Gastrocnemius medialis (tissue), 4 donors: ENCODE measurements around the gene FIGLA. TPM values are rescaled to one million over a fixed set of nuclear protein-coding genes. Genes with fewer than 3 reads are reported as not detected.

ENCODE experiments used
- ATAC-seq, 2 donors: fragments of 150-250 bp; one replicate each; pipeline ENCODE4 v1.9.1; 2016
- DNase-seq, 2 donors: peaks; one replicate each; pipeline ENCODE4 v3.0.0-alpha.2; 2019
- H3K27ac ChIP-seq, 4 donors: fragments of 200-600 bp; sonication (generic); 1 replicate in 1 of 4; 2 replicates in 3 of 4; pipeline ENCODE4 v1.5.1; 2016 to 2018; ENCODE audit warnings: mild to moderate bottlenecking in 2 of 4, moderate library complexity in 1 of 4
- H3K27me3 ChIP-seq, 3 donors: fragments of 200-600 bp; sonication (generic) in 2 of 3; 1 replicate in 1 of 3; 2 replicates in 2 of 3; pipeline versions ENCODE4 v1.5.1 to v1.6.0; 2016 to 2019; ENCODE audit warnings: mild to moderate bottlenecking in 1 of 3, moderate library complexity in 1 of 3
- H3K36me3 ChIP-seq, 2 donors: fragments of 200-600 bp; sonication (generic) in 1 of 2; one replicate each; pipeline ENCODE4 v1.5.1; 2017 to 2018
- H3K4me1 ChIP-seq, 2 donors: fragments of 200-600 bp; sonication (generic) in 1 of 2; one replicate each; pipeline ENCODE4 v1.5.1; 2016 to 2017; ENCODE audit warnings: mild to moderate bottlenecking in 2 of 2
- H3K4me3 ChIP-seq, 4 donors: fragments of 200-600 bp; sonication (generic) in 3 of 4; 1 replicate in 1 of 4; 2 replicates in 3 of 4; pipeline ENCODE4 v1.5.1; 2016 to 2019; ENCODE audit warnings: mild to moderate bottlenecking in 2 of 4
- H3K9me3 ChIP-seq, 3 donors: fragments of 200-600 bp; sonication (generic) in 2 of 3; 1 replicate in 1 of 3; 2 replicates in 2 of 3; pipeline ENCODE4 v1.5.1; 2016 to 2019
- POLR2A ChIP-seq, 2 donors: fragments of 450-650 bp; IDR thresholded peaks; one replicate each; pipeline ENCODE4 v1.6.1; 2017; ENCODE audit warnings: antibody characterized with exemption in 2 of 2, mild to moderate bottlenecking in 2 of 2, moderate library complexity in 2 of 2
- in situ Hi-C, 4 donors: fragments of 200-750 bp; cut with MboI; loops; one replicate each; pipeline versions ENCODE4 v1.15.0 to v1.8.0; 2017; ENCODE audit warnings: low sequenced_read_pairs in 4 of 4
- intact Hi-C: fragments of 100-400 bp; cut with DNase I; formaldehyde crosslinking; loops from one replicate; pipeline ENCODE4 v1.15.1; 2023; ENCODE audit warnings: low total_unique reads
- total RNA-seq, 4 donors: library from RNA; depleted of rRNA; stranded (reverse); fragments of >200 nt; gene quantifications; one replicate each; pipeline versions ENCODE4 v1.1.0 to v1.2.3, GENCODE V29; 2016
- TF ChIP-seq, protein P1 (sequence below), 5 experiments: fragments of 450-650 bp in 3 of 5; fragments of 200-600 bp in 2 of 5; sonication (generic) in 2 of 5; IDR thresholded peaks in 4 of 5; conservative IDR thresholded peaks in 1 of 5; 1 replicate in 4 of 5; 2 replicates in 1 of 5; pipeline ENCODE4 v1.5.1; 2016 to 2019; ENCODE audit warnings: antibody characterized with exemption in 5 of 5, mild to moderate bottlenecking in 3 of 5, moderate library complexity in 3 of 5

FIGLA gene
- total RNA-seq, 4 donors from 2014 or later = not detected

DNA sequence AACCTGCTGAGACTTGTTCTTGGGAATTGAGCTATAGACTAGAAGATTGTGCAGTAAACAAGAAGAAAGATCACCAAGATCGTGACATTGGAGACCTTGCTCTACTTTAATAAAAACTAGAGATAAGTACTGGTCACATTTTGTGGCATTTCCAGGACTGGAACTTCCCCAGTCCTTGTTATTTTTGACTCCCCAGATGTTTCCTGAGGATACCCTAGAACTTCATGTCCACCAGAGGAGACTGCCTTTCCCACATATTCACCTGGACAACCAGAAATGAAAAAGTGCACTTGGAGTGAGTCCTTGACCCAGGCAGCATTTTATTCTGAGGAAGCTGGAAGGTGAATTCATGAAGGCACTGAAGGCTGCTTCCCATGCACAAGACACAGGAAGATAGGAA is 39.5 kb upstream of the FIGLA start:
- no peak for TF ChIP-seq POLR2A (IDR thresholded peaks at IDR 0.05)
- TF ChIP-seq, protein P1, sequence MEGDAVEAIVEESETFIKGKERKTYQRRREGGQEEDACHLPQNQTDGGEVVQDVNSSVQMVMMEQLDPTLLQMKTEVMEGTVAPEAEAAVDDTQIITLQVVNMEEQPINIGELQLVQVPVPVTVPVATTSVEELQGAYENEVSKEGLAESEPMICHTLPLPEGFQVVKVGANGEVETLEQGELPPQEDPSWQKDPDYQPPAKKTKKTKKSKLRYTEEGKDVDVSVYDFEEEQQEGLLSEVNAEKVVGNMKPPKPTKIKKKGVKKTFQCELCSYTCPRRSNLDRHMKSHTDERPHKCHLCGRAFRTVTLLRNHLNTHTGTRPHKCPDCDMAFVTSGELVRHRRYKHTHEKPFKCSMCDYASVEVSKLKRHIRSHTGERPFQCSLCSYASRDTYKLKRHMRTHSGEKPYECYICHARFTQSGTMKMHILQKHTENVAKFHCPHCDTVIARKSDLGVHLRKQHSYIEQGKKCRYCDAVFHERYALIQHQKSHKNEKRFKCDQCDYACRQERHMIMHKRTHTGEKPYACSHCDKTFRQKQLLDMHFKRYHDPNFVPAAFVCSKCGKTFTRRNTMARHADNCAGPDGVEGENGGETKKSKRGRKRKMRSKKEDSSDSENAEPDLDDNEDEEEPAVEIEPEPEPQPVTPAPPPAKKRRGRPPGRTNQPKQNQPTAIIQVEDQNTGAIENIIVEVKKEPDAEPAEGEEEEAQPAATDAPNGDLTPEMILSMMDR (IDR thresholded peaks at IDR 0.05 in 4 of 5, conservative IDR thresholded peaks at IDR 0.05 in 1 of 5) = no peak
- ATAC-seq (no peak), DNase-seq (no peak)
- in situ Hi-C loops = no loop called here
- H3K4me1 ChIP-seq = no peaks in the 10 kb centered on the region
- no peaks in the 10 kb centered on the region for H3K9me3 ChIP-seq
- no peaks in the 10 kb centered on the region for H3K36me3 ChIP-seq
- no peak overlapping the region for H3K27ac ChIP-seq
- intact Hi-C loops = no loop called here
- peaks cover 0 to 2% (median 0%) of the 10 kb centered on the region in 3 donors for H3K27me3 ChIP-seq
- no peak overlapping the region for H3K4me3 ChIP-seq

DNA sequence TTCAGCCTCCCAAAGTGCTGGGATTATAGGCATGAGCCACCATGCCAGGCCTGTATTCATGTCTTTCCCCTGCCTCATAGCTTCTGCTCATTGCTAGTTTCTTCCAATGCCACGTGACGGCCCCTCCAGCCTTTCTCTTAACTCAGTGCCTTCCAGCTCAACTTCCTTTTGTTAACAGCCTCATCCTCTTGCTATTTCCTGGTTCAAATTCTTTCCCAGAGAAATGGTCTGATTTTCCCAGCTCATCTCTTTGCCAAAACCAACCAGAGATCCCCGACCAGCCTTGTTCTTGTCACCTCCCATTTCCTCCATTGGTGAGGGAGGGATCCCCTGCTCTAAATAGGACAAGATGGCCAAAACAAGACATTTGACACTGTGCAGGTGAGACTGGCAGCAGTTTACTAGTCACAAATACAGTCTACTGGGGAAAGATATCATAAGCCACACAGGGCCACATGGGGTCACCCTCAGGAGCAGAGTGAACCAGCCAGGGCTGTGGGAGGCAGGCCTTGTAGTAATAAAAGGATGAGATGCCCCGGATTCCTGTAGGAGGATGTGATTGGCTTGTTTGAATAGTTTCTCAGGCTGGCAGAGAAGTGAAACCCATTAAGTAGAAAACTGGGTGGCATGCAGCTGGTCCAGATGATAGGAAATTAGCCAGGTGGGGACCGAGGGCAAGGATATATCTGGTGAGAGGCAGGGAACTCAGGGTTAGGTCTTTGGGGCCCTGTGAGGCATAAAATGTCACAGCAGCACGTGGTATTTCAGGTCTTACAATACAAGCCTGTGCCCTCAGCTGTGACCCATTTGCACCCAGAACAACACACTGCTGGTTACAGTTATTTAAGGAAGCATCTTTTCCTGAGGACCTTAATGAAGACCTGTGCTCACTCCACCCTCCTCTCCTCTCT is 38.7 kb upstream of the FIGLA start:
- Histone ChIP-seq H3K4me1 (no peaks in the 10 kb centered on the region), H3K27me3 (no peaks in the 10 kb centered on the region), H3K4me3 (no peak overlapping the region), H3K27ac (no peak overlapping the region), H3K36me3 (no peaks in the 10 kb centered on the region), H3K9me3 (no peaks in the 10 kb centered on the region)
- no peak for DNase-seq
- in situ Hi-C loops (no loop called here), intact Hi-C loops (no loop called here)
- ATAC-seq = no peak
- no peak for TF ChIP-seq POLR2A (IDR thresholded peaks at IDR 0.05)
- TF ChIP-seq, protein P1 (IDR thresholded peaks at IDR 0.05 in 4 of 5, conservative IDR thresholded peaks at IDR 0.05 in 1 of 5) = no peak

DNA sequence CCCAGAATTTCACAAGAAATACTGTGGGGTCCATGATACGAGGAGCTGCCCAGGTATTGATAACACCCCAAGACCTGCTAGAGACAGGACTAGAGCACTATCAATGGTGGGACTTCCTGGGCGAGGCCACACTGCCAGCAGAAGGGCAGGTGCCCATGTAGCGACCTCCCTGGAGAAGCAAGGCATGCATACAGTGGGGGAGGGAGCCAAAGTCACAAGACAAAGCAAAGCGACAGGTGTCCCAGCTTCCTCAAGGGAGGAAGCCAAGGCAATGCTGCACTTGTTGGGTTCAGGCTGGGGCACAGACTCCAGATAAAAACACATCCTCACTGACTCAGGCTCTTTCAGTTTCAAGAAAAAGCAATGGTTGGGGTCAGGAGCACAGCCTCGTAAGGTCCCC is 37.7 kb upstream of the FIGLA start:
- H3K9me3 ChIP-seq = no peaks in the 10 kb centered on the region
- H3K4me1 ChIP-seq = no peaks in the 10 kb centered on the region

DNA sequence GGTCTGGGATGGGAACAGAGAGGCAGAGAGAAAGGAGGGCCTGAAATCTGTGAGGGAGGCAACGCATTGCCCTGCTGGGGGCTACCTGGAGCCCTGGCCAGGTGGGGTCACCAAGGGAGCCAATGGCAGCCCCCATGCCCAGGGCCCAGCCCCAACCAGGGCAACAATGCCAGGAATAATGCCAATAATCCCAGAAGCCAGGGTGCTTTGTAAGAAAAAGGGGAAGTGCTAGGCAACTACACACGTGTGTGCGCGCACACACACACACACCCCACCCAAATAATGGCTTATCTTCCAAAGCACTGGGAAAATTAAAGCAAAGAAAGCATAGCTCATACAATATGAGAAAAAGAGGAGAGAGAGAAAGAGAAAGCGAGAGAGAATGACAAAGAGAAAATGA is 36.9 kb upstream of the FIGLA start:
- ATAC-seq = no peak
- Histone ChIP-seq H3K4me3 (no peak overlapping the region), H3K4me1 (no peaks in the 10 kb centered on the region), H3K36me3 (no peaks in the 10 kb centered on the region), H3K27ac (no peak overlapping the region), H3K27me3 (no peaks in the 10 kb centered on the region), H3K9me3 (no peaks in the 10 kb centered on the region)
- in situ Hi-C loops (no loop called here), intact Hi-C loops (no loop called here)
- no peak for TF ChIP-seq POLR2A (IDR thresholded peaks at IDR 0.05)
- TF ChIP-seq, protein P1 (IDR thresholded peaks at IDR 0.05 in 4 of 5, conservative IDR thresholded peaks at IDR 0.05 in 1 of 5) = no peak
- no peak for DNase-seq

More for the DNA sequence above, 37.7 kb upstream of the FIGLA start:
- no peak for TF ChIP-seq POLR2A (IDR thresholded peaks at IDR 0.05)
- TF ChIP-seq, protein P1 (IDR thresholded peaks at IDR 0.05 in 4 of 5, conservative IDR thresholded peaks at IDR 0.05 in 1 of 5) = no peak
- intact Hi-C loops = no loop called here
- ATAC-seq (no peak), DNase-seq (no peak)
- no peaks in the 10 kb centered on the region for H3K36me3 ChIP-seq
- in situ Hi-C loops = no loop called here
- no peak overlapping the region for H3K27ac ChIP-seq
- H3K4me3 ChIP-seq = no peak overlapping the region
- H3K27me3 ChIP-seq = no peaks in the 10 kb centered on the region
